Measurements from ENCODE around the gene AQP5.

GRCh38 chr12:49974231-49974675, 12.6 kb downstream of the AQP5 start:
- no peak for TF ChIP-seq POLR2A (IDR thresholded peaks at IDR 0.05)
- TF ChIP-seq CTCF (IDR thresholded peaks at IDR 0.05), result peak; percentile 30 to 60 (median 44)
- no peak for TF ChIP-seq EP300 (IDR thresholded peaks at IDR 0.05)
